SK-N-SH (cell line): ENCODE results near the gene C17orf50. TPM values are rescaled to one million over a fixed set of nuclear protein-coding genes. Genes with fewer than 3 reads are reported as not detected.

ENCODE experiments used
- CTCF ChIA-PET: fragments of 300-600, 350-600 bp; formaldehyde crosslinking; extraction: SDS; loops from one replicate; lab custom pipeline; 2021; lab: Yijun Ruan, JAX
- POLR2A ChIA-PET: fragments of 350-600 bp; sonication (Branson Sonifier 250); formaldehyde crosslinking; extraction: SDS; loops from one replicate; lab custom pipeline; 2020; ENCODE audit warnings: antibody characterized with exemption, inconsistent platforms; lab: Yijun Ruan, JAX
- DNase-seq: peaks from one replicate; pipeline ENCODE4 v3.0.0; 2012
- H2AFZ ChIP-seq: fragments of 200-600 bp; sonication (generic); 2 replicates; pipeline ENCODE4 v1.8.1; 2016; ENCODE audit warnings: antibody characterized with exemption, mild to moderate bottlenecking, low read depth
- H3F3A ChIP-seq: fragments of 200-600 bp; sonication (generic); replicated peaks from 2 replicates; pipeline ENCODE3; 2016; ENCODE audit warnings: antibody characterized with exemption, mild to moderate bottlenecking; ENCODE audit not compliant: insufficient read depth
- H3K27ac ChIP-seq, 2 experiments: fragments of 200-500 bp in 1 of 2; fragments of 200-600 bp in 1 of 2; sonication (Bioruptor generic) in 1 of 2; sonication (generic), shearing (Covaris generic) in 1 of 2; 2 replicates each; pipeline versions ENCODE4 v1.5.1 to v1.6.1; 2014 to 2016; ENCODE audit warnings: low read depth in 2 of 2, inconsistent platforms in 1 of 2, low read length in 1 of 2, mild to moderate bottlenecking in 1 of 2, mixed read lengths in 1 of 2
- H3K27me3 ChIP-seq: fragments of 200-600 bp; sonication (generic), shearing (Covaris generic); 2 replicates; pipeline ENCODE4 v1.6.1; 2016; ENCODE audit warnings: mixed run types; ENCODE audit not compliant: insufficient read depth
- H3K36me3 ChIP-seq, 2 experiments: fragments of 200-500 bp in 1 of 2; fragments of 200-600 bp in 1 of 2; sonication (Bioruptor generic) in 1 of 2; sonication (generic) in 1 of 2; replicated peaks in 1 of 2; 2 replicates each; pipeline versions ENCODE3 to v1.5.1; 2014 to 2016; ENCODE audit warnings: low read length in 1 of 2, mild to moderate bottlenecking in 1 of 2; ENCODE audit not compliant: insufficient read depth in 2 of 2, control insufficient read depth in 1 of 2
- H3K4me1 ChIP-seq, 2 experiments: fragments of 200-500 bp in 1 of 2; fragments of 200-600 bp in 1 of 2; sonication (Bioruptor generic) in 1 of 2; sonication (generic), shearing (Covaris generic) in 1 of 2; 2 replicates each; pipeline versions ENCODE4 v1.5.1 to v1.6.1; 2014 to 2016; ENCODE audit warnings: low read depth in 1 of 2, low read length in 1 of 2, mixed run types in 1 of 2; ENCODE audit not compliant: insufficient read depth in 2 of 2, control insufficient read depth in 1 of 2
- H3K4me2 ChIP-seq: fragments of 200-600 bp; sonication (generic), shearing (Covaris generic); 2 replicates; pipeline ENCODE4 v1.6.1; 2017; ENCODE audit warnings: mixed run types
- H3K4me3 ChIP-seq, 2 experiments: fragments of 200-500 bp in 1 of 2; fragments of 200-600 bp in 1 of 2; sonication (Bioruptor generic) in 1 of 2; sonication (generic), shearing (Covaris generic) in 1 of 2; 2 replicates each; pipeline versions ENCODE4 v1.5.1 to v1.8.1; 2014 to 2016; ENCODE audit warnings: low read depth in 2 of 2, inconsistent platforms in 1 of 2, low read length in 1 of 2, mild to moderate bottlenecking in 1 of 2, mixed read lengths in 1 of 2, moderate library complexity in 1 of 2
- H3K79me2 ChIP-seq: fragments of 200-600 bp; sonication (generic); 2 replicates; pipeline ENCODE4 v1.8.1; 2017; ENCODE audit warnings: mild to moderate bottlenecking; ENCODE audit not compliant: insufficient read depth
- H3K9ac ChIP-seq: fragments of 200-600 bp; sonication (generic); 2 replicates; pipeline ENCODE4 v1.6.1; 2017; ENCODE audit warnings: mixed run types
- H3K9me2 ChIP-seq: fragments of 200-600 bp; sonication (generic); 2 replicates; pipeline ENCODE4 v1.6.1; 2017; ENCODE audit warnings: mixed run types
- H3K9me3 ChIP-seq: fragments of 200-600 bp; sonication (generic); 2 replicates; pipeline ENCODE4 v1.6.1; 2017; ENCODE audit warnings: mixed run types, mild to moderate bottlenecking, moderate library complexity
- H4K20me1 ChIP-seq: fragments of 200-600 bp; sonication (generic); 2 replicates; pipeline ENCODE4 v1.6.1; 2017; ENCODE audit warnings: mild to moderate bottlenecking, mixed run types; ENCODE audit not compliant: insufficient read depth
- ELF1 ChIP-seq: IDR thresholded peaks from 2 replicates; pipeline ENCODE4 v1.4.0; 2012
- FOSL2 ChIP-seq: IDR thresholded peaks from 2 replicates; pipeline ENCODE4 v1.4.0; 2012; ENCODE audit warnings: low read depth, mild to moderate bottlenecking, moderate library complexity, borderline replicate concordance
- FOXM1 ChIP-seq: IDR thresholded peaks from 2 replicates; pipeline ENCODE4 v1.4.0; 2012; ENCODE audit warnings: low read depth, mild to moderate bottlenecking
- GATA2 ChIP-seq: sonication (generic); formaldehyde crosslinking; IDR thresholded peaks from 2 replicates; pipeline ENCODE4 v1.5.0; 2020; ENCODE audit warnings: mild to moderate bottlenecking, missing genetic modification reagents
- MAX ChIP-seq: IDR thresholded peaks from 2 replicates; pipeline ENCODE4 v1.4.0; 2012; ENCODE audit warnings: low read depth
- MEF2A ChIP-seq: IDR thresholded peaks from 2 replicates; pipeline ENCODE4 v1.4.0; 2012; ENCODE audit warnings: low read depth, borderline replicate concordance
- NFIC ChIP-seq: IDR thresholded peaks from 2 replicates; pipeline ENCODE4 v1.4.0; 2012; ENCODE audit warnings: borderline replicate concordance
- RAD21 ChIP-seq: IDR thresholded peaks from 2 replicates; pipeline ENCODE4 v1.6.1; 2012; ENCODE audit warnings: mild to moderate bottlenecking, low read length
- RFX5 ChIP-seq: IDR thresholded peaks from 2 replicates; pipeline ENCODE4 v1.6.1; 2012; ENCODE audit warnings: mild to moderate bottlenecking, improper control_type of control experiment, low read length
- SIN3A ChIP-seq: IDR thresholded peaks from 2 replicates; pipeline ENCODE4 v1.6.1; 2012; ENCODE audit warnings: low read depth, mild to moderate bottlenecking, low read length, moderate library complexity, borderline replicate concordance
- TEAD4 ChIP-seq: IDR thresholded peaks from 2 replicates; pipeline ENCODE4 v1.4.0; 2012; ENCODE audit warnings: mild to moderate bottlenecking, borderline replicate concordance; ENCODE audit not compliant: insufficient read depth
- YY1 ChIP-seq: IDR thresholded peaks from 2 replicates; pipeline ENCODE4 v1.4.0; 2012; ENCODE audit warnings: low read depth, mild to moderate bottlenecking
- ZBTB33 ChIP-seq: IDR thresholded peaks from 2 replicates; pipeline ENCODE4 v1.4.0; 2012; ENCODE audit warnings: low read depth, borderline replicate concordance
- WGBS: methylation state at CpG from one replicate; pipeline ENCODE4 v1.1.6; 2017; ENCODE audit warnings: low lambda C conversion rate; 5-methylcytosine and 5-hydroxymethylcytosine counted together
- polyA plus RNA-seq, 3 experiments: library from polyadenylated mRNA; depleted of rRNA; stranded (reverse); fragments of >200 nt; gene quantifications; 2 replicates each; pipeline ENCODE4 v1.2.3, GENCODE V29; 2012

The C17orf50 gene
- polyA plus RNA-seq, 1 of the 3 experiments (the other 2 are of a cell fraction): 0.05 TPM

- H3K4me1 ChIP-seq: peaks cover 0 to 40% of the 10 kb centered on the region in 2 experiments; a peak in 3 of 4 replicates
- POLR2A ChIA-PET: interaction anchor here (0.6 kb wide), 1 partner anchor 1664 kb away, joined by 3 read pairs; no protein-coding TSS in a partner anchor
- H3K36me3 ChIP-seq: no peaks in the 10 kb centered on the region
- no peak overlapping the region for H3K4me2 ChIP-seq
- peaks cover 9% of the 10 kb centered on the region for H3F3A ChIP-seq
- H3K4me3 ChIP-seq: no peak overlapping the region
- no peak overlapping the region for H3K9ac ChIP-seq
- no peaks in the 10 kb centered on the region for H4K20me1 ChIP-seq
- peaks cover 40% of the 10 kb centered on the region for H3K27me3 ChIP-seq
- no peaks in the 10 kb centered on the region for H3K9me2 ChIP-seq
- no peaks in the 10 kb centered on the region for H3K79me2 ChIP-seq
- no peak overlapping the region for H2AFZ ChIP-seq
- H3K27ac ChIP-seq: no peak overlapping the region
- no peaks in the 10 kb centered on the region for H3K9me3 ChIP-seq
- WGBS: 70% methylated on average over 9 of the region's 9 CpGs
- no peak for DNase-seq
- CTCF ChIA-PET: interaction anchor here (1.2 to 7.0 kb wide), 4 partner anchors 13 to 47 kb away, joined by 3 to 99 read pairs (median 19); partner anchors contain the start of gene TAF15
- TF ChIP-seq FOXM1 (no peak), TEAD4 (no peak), SIN3A (no peak), FOSL2 (no peak), ZBTB33 (no peak), RAD21 (no peak), GATA2 (no peak)
These were observed 31.1 kb downstream of the C17orf50 start for GRCh38 chr17:35791681-35792350.

GRCh38 chr17:35793257-35793656 lies 32.6 kb downstream of the C17orf50 start:
- no peak overlapping the region for H3K4me2 ChIP-seq
- 92% methylated on average over 3 of the region's 3 CpGs for WGBS
- H3K4me3 ChIP-seq: no peak overlapping the region
- peaks cover 47% of the 10 kb centered on the region for H3K27me3 ChIP-seq
- ChIA-PET CTCF (interaction anchor here (1.0 to 7.0 kb wide), 5 partner anchors 12 to 28 kb away, joined by 3 to 99 read pairs (median 11); partner anchors contain the start of gene TAF15), POLR2A (no interaction called here)
- H3K9ac ChIP-seq: no peak overlapping the region
- no peak for DNase-seq
- peaks cover 0 to 40% of the 10 kb centered on the region in 2 experiments; a peak in 2 of 4 replicates for H3K4me1 ChIP-seq
- no peak for TF ChIP-seq ELF1
- TF ChIP-seq MAX: no peak
- TF ChIP-seq MEF2A: no peak
- no peak for TF ChIP-seq RAD21
- no peak for TF ChIP-seq RFX5
- TF ChIP-seq NFIC: no peak
- no peak for TF ChIP-seq YY1
- H3F3A ChIP-seq: peaks cover 7% of the 10 kb centered on the region
- H3K27ac ChIP-seq: no peak overlapping the region
- no peaks in the 10 kb centered on the region for H3K36me3 ChIP-seq
- H2AFZ ChIP-seq: no peak overlapping the region
- H3K9me3 ChIP-seq: no peaks in the 10 kb centered on the region
- H3K79me2 ChIP-seq: no peaks in the 10 kb centered on the region
- no peaks in the 10 kb centered on the region for H3K9me2 ChIP-seq
- H4K20me1 ChIP-seq: no peaks in the 10 kb centered on the region
